NCI-H146 (cell line): Measurements from ENCODE around the gene SEMA5A.

ENCODE experiments used
- DNase-seq: peaks from one replicate; lab custom pipeline; 2025; lab: John Stamatoyannopoulos, UW

SEMA5A gene

DNA sequence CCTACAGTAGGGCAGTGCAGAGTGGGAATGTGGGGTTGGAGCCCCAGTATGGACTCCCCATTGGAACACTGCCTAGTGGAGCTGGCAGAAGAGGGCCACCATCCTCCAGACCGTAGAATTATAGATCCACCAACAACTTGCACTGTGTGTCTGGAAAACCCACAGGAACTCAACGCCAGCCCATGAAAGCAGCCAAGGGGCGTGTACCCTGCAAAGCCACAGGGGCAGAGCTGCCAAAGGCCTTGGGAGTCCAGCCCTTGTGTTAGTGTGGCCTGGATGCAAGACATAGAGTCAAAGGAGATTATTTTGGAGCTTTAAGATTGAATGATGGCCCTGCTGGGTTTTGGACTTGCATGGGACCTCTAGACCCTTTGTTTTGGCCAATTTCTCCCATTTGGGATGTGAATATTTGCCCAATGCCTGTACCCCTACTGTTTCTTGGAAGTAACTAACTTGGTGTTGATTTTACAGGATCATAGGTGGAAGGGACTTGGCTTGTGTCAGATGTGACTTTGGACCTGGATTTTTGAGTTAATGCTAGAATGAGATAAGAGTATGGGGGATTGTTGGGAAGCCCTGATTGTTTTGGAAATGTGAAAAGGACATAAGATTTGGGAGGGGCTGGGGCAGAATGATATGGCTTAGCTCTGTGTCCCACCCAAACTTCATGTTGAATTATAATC is 266.8 kb downstream of the SEMA5A start:
- DNase-seq: no peak

GRCh38 chr5:9269014-9269413 is 276.9 kb downstream of the SEMA5A start:
- no peak for DNase-seq

- no peak for DNase-seq
Observed at GRCh38 chr5:9268226-9268625, 277.6 kb downstream of the SEMA5A start.

GRCh38 chr5:9265441-9266287 is 280.2 kb downstream of the SEMA5A start:
- DNase-seq: no peak

GRCh38 chr5:9264301-9264700 is 281.6 kb downstream of the SEMA5A start:
- no peak for DNase-seq

DNA sequence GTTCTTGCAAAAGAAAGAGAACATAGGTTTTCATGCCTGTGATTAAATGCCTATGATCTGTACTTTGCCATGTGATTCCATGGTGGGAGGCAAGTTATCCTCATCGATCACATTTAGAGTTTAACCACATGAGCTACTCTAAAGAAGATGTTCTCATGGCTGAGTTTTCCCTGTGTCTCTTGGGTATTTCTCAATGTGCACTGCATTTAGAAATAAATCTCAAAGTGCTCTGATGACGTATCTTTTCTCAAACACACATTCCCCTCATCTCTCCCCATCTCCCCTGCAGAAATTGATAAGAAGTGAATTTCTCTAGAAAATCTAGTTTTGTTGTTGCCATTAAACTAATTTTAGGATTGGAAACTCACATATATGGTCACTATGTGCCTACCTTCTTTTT is 282.2 kb downstream of the SEMA5A start:
- DNase-seq: no peak

DNA sequence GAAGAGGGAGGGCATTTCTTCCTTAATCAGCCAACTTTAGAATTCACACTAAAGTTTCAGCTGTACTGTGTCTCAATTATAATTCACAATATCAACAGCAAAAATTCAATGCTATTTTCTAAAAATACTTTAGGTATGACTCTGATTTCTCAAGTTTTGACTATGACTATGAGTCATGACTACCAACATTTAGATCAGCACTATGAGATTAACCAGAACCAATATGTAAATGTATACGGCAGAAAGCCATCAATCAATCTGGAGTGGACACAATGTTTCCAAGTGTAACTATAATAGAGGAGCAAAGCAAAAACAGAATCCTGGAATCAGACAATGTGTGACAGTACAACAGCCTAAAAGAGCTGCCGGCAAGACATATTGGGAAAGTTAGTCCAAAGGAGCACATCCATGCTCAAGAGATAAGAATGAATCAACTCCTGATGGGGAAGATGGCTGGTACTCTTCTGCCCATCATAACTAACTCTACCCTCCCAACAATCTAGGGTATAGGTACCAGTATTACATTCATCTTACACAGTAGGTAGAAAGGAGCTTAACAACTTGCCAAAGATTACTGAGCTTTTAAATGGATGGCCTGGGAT is 294.4 kb downstream of the SEMA5A start:
- no peak for DNase-seq

DNA sequence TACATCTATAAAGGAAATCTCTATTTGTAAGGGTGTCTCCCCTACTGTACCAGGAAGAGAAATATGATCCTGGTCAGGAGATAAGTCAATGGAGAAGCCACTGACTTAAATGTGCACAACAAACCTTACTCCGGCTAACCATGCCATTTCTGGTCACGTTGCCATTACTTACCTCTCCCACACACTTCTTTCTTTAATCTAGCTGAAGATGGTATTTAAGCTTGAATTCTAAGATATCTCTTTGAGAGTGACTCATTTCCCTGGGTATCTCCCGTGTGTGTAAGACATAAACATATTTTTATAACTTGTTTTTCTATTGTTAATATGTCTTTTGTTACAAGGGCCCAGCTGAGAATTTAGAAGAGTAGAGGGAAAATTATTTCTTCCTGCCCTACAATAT is 296.6 kb downstream of the SEMA5A start:
- DNase-seq: no peak

DNA sequence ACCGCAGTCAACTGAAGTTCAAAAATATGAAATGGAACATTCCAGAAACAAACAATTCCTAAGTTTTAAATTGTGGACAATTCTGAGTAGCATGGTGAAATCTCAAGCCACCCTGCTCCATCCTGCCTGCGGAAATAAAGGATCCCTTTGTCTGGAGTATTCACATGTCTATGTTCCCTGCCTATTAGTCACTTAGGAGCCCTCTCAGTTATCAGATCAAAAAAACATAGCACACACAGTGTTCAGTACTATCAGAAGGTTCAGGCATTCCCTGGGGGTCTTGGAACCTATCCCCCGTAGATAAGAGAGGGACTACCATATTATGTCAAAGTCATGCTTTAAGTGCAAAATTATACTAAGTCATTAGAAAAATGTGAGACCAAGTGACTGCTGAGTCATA is 300.8 kb downstream of the SEMA5A start:
- DNase-seq: no peak

DNA sequence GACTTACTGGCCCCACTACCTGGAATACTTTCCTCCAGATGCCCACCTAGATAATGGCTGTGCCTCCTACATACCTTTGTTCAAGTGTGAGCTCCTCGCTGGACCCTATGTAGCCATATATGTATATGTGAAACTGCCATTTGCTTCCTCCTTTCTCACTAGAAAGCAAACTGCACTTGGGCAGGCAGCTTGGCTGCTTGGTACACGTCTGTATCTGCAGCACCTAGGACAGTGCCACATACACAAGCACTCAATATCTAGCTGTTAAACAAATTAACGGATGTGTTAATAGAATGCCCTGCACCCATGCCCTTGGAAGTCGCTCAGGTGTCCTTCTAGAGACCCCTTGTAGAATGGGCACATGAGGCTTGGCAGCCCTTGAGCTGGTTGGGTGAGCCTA is 301.5 kb downstream of the SEMA5A start:
- no peak for DNase-seq

DNA sequence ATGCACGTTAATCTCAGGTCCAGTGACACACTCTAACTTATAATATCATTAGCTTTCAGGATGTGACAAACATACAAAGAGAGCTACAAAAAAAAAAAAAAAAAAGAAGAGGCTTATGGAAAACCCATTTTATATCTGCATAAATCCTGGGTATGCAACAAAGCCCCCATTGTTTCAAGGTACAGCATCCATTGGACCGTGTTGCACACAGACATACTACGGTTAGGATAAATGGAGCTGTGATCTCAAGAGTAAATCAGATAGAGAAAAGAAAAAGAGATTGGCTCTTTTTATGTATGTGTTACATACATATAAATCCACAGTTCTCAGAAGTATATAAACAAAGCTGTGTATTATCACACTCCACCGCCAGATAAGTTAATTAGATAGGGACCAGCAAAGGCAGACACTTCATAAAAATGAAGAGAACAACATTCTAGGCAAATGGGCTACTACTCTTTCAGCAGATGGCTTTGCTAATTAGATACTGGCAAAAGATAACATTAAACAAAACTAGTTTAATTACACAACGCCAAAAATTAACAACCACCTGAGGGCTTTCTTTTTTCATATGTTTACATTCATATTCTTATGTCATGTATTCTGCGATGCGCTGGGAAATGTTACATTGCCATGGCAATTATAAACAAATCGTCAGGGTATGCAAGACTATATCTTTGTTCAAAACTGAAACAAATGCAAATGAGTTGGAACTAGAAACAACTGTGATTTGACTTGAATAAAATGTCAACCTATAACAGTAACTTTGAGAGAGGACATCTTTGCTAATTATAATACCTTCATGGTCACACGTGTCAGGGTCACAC is 304.2 kb downstream of the SEMA5A start:
- DNase-seq: no peak

- no peak for DNase-seq
Observed at GRCh38 chr5:9240431-9240830, 305.4 kb downstream of the SEMA5A start.

DNA sequence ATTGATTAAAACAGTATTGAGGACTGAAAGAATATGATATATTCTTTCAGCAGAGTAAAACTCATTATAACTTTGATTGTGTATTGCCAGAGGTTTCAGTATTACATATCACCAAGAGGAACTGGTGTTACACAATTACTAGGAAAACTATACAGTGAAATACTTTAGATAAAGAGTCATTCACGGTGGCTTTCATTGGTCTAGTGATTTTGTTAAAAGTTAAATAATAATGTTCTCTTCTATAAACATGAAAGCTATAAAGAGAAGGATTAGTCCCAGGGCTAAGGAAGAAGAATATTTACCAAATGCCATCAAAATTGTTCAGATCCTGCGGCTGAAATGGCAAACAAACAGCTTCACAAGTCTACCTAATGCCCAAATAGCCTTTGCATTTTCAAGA is 306.2 kb downstream of the SEMA5A start:
- no peak for DNase-seq

DNA sequence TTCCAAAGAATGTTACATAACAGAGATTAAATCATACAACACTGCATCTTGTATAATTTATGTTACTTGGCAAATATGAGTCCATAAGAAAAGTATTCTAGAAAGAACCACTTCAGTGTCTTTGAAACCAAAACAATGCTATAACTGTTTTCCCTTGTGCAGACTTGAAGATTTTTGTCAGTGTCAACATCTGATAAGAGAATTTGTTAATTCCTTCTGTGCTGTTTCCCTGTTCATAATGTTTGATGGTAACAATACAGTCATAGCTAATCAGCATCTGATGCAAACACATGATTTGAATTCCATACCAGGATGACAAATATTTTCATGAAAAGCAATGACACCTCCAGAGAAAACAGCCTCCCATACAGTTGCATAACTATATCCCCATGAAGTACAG is 306.8 kb downstream of the SEMA5A start:
- DNase-seq: no peak

- DNase-seq: no peak
Observed at GRCh38 chr5:9233712-9234111, 312.2 kb downstream of the SEMA5A start.

DNA sequence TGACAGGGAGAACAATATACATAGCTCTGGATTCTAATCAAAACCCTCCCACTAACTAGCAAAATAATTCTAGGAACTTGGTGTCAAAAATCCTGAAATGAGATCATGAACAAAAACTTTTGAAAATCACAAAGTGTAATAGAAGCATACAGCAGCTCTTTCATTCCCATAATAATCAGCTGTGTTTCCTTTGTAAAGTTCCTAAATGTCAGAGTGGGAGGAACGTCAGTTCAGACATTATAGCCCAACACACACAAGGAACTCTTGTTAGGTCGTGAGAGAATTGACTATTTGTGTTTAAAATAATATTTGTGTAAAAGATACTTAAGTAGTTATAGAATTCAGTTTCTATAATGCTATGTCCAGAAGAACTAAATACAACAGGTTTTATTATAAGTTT is 312.8 kb downstream of the SEMA5A start:
- no peak for DNase-seq

DNA sequence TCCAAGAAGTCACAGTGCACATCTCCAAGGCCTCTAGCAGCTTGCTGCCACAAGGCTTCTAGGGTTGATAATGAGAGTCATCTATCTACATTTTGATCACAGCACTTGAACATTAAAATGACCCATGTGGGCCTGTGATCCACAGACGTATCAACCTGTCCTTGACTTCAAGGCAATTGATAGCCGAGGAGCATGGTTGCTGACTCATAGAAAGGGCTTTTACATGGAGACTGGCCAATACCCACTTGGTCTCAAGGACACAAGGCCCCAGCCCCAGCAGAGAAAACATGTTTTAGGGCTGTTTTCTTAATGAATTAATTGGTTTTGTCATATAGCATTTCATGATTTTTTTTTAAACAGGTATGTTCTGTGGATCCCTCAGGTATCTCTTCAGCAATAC is 314.0 kb downstream of the SEMA5A start:
- DNase-seq: no peak

DNA sequence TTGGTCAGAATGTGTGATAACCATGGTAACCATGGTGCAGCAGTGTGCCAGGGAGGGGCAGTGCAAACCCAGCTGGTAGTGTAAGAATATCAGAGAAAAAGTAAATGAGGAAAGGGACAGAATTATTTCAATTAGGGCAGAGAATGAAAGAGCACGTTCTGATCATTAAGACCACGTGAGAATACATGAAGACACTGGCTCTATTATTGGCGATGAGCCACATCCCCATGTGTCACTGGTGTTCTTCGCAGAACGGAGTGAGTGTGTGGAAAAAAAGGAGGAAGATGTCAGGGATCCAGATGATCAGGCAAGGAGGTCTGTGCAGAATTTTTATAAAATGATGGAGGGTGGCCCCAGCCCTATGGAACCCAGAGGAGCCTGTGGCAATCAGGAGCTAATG is 315.5 kb downstream of the SEMA5A start:
- DNase-seq: no peak

- DNase-seq: no peak
Observed at GRCh38 chr5:9226016-9226536, 319.8 kb downstream of the SEMA5A start.

- no peak for DNase-seq
Observed at GRCh38 chr5:9222054-9222976, 323.6 kb downstream of the SEMA5A start.

GRCh38 chr5:9218358-9218757 is 327.5 kb downstream of the SEMA5A start:
- DNase-seq: no peak
